ENCODE results near the gene CEMIP2. TPM values are rescaled to one million over a fixed set of nuclear protein-coding genes. Genes with fewer than 3 reads are reported as not detected.

The CEMIP2 gene
- total RNA-seq, 2 experiments from 2014 or later: 46.5 TPM

GRCh38 chr9:71655141-71655540, 113.2 kb downstream of the CEMIP2 start:
- CTCF ChIA-PET: no interaction called here
- no peak for ATAC-seq

GRCh38 chr9:71652480-71652879, 115.8 kb downstream of the CEMIP2 start:
- POLR2A ChIA-PET: no interaction called here
- Mint-ChIP-seq H3K4me3 (no peak overlapping the region), H3K36me3 (ENCODE audit: low read depth) (peaks cover 8% of the 10 kb centered on the region), H3K9me3 (ENCODE audit: insufficient read depth) (no peaks in the 10 kb centered on the region), H3K4me1 (ENCODE audit: low read depth) (peaks cover 20% of the 10 kb centered on the region), H3K27me3 (ENCODE audit: low read depth) (peaks cover 32% of the 10 kb centered on the region), H3K27ac (no peak overlapping the region)
- CTCF ChIA-PET: no interaction called here
- no peak for ATAC-seq
- no peak for DNase-seq

More at GRCh38 chr9:71655141-71655540, 113.2 kb downstream of the CEMIP2 start:
- no peak for DNase-seq
- peaks cover 8% of the 10 kb centered on the region for H3K36me3 Mint-ChIP-seq (ENCODE audit: low read depth)
- POLR2A ChIA-PET: no interaction called here
- H3K27ac Mint-ChIP-seq: no peak overlapping the region
- H3K9me3 Mint-ChIP-seq (ENCODE audit: insufficient read depth): peaks cover 8% of the 10 kb centered on the region
- H3K4me3 Mint-ChIP-seq: no peak overlapping the region
- H3K4me1 Mint-ChIP-seq (ENCODE audit: low read depth): peaks cover 10% of the 10 kb centered on the region
- H3K27me3 Mint-ChIP-seq (ENCODE audit: low read depth): peaks cover 31% of the 10 kb centered on the region

- DNase-seq: no peak
- POLR2A ChIA-PET: no interaction called here
Measured at GRCh38 chr9:71648453-71648852, 119.9 kb downstream of the CEMIP2 start.

GRCh38 chr9:71647094-71647591, 121.2 kb downstream of the CEMIP2 start:
- peaks cover 41% of the 10 kb centered on the region for H3K4me1 Mint-ChIP-seq (ENCODE audit: low read depth)
- no peaks in the 10 kb centered on the region for H3K9me3 Mint-ChIP-seq (ENCODE audit: insufficient read depth)
- peak overlapping the region; percentile 59 for H3K4me3 Mint-ChIP-seq
- ChIA-PET CTCF (interaction anchor here (1.0 to 3.2 kb wide), 7 partner anchors 8 to 122 kb away, joined by 3 to 12 read pairs (median 4); no protein-coding TSS in a partner anchor), POLR2A (interaction anchor here (1.0 to 1.2 kb wide), 2 partner anchors 35 to 38 kb away, joined by 3 to 4 read pairs; no protein-coding TSS in a partner anchor)
- DNase-seq (peak; percentile 40), ATAC-seq (peak; percentile 47)
- H3K36me3 Mint-ChIP-seq (ENCODE audit: low read depth): peaks cover 5% of the 10 kb centered on the region
- peak overlapping the region; percentile 2 for H3K27ac Mint-ChIP-seq
- peaks cover 18% of the 10 kb centered on the region for H3K27me3 Mint-ChIP-seq (ENCODE audit: low read depth)

More at GRCh38 chr9:71648453-71648852, 119.9 kb downstream of the CEMIP2 start:
- no peak overlapping the region for H3K27ac Mint-ChIP-seq
- no peaks in the 10 kb centered on the region for H3K9me3 Mint-ChIP-seq (ENCODE audit: insufficient read depth)
- ATAC-seq: no peak
- H3K36me3 Mint-ChIP-seq (ENCODE audit: low read depth): peaks cover 5% of the 10 kb centered on the region
- H3K27me3 Mint-ChIP-seq (ENCODE audit: low read depth): peaks cover 23% of the 10 kb centered on the region
- H3K4me3 Mint-ChIP-seq: no peak overlapping the region
- peaks cover 44% of the 10 kb centered on the region for H3K4me1 Mint-ChIP-seq (ENCODE audit: low read depth)
- CTCF ChIA-PET: interaction anchor here (3.2 kb wide), 1 partner anchor 21 kb away, joined by 12 read pairs; no protein-coding TSS in a partner anchor

- POLR2A ChIA-PET: no interaction called here
- peaks cover 5% of the 10 kb centered on the region for H3K36me3 Mint-ChIP-seq (ENCODE audit: low read depth)
- H3K27ac Mint-ChIP-seq: peak overlapping the region; percentile 9
- H3K27me3 Mint-ChIP-seq (ENCODE audit: low read depth): peaks cover 15% of the 10 kb centered on the region
- H3K4me3 Mint-ChIP-seq: no peak overlapping the region
- no peaks in the 10 kb centered on the region for H3K9me3 Mint-ChIP-seq (ENCODE audit: insufficient read depth)
- peaks cover 38% of the 10 kb centered on the region for H3K4me1 Mint-ChIP-seq (ENCODE audit: low read depth)
- ATAC-seq (no peak), DNase-seq (no peak)
- CTCF ChIA-PET: interaction anchor here (1.4 to 3.2 kb wide), 2 partner anchors 7 to 18 kb away, joined by 4 to 12 read pairs; no protein-coding TSS in a partner anchor
Measured at GRCh38 chr9:71646131-71646530, 122.2 kb downstream of the CEMIP2 start.

GRCh38 chr9:71644819-71645362, 123.4 kb downstream of the CEMIP2 start:
- Mint-ChIP-seq H3K4me1 (ENCODE audit: low read depth) (peaks cover 39% of the 10 kb centered on the region), H3K4me3 (no peak overlapping the region), H3K27me3 (ENCODE audit: low read depth) (peaks cover 13% of the 10 kb centered on the region), H3K36me3 (ENCODE audit: low read depth) (peaks cover 5% of the 10 kb centered on the region), H3K27ac (no peak overlapping the region), H3K9me3 (ENCODE audit: insufficient read depth) (no peaks in the 10 kb centered on the region)
- CTCF ChIA-PET: interaction anchor here (1.0 kb wide), 1 partner anchor 122 kb away, joined by 3 read pairs; no protein-coding TSS in a partner anchor
- POLR2A ChIA-PET: no interaction called here
- DNase-seq (no peak), ATAC-seq (no peak)

GRCh38 chr9:71643330-71643729, 125.0 kb downstream of the CEMIP2 start:
- peaks cover 10% of the 10 kb centered on the region for H3K27me3 Mint-ChIP-seq (ENCODE audit: low read depth)
- H3K4me1 Mint-ChIP-seq (ENCODE audit: low read depth): peaks cover 51% of the 10 kb centered on the region
- H3K9me3 Mint-ChIP-seq (ENCODE audit: insufficient read depth): no peaks in the 10 kb centered on the region
- no peak overlapping the region for H3K4me3 Mint-ChIP-seq
- no peak overlapping the region for H3K27ac Mint-ChIP-seq
- POLR2A ChIA-PET: no interaction called here
- CTCF ChIA-PET: no interaction called here
- no peak for DNase-seq
- peaks cover 2% of the 10 kb centered on the region for H3K36me3 Mint-ChIP-seq (ENCODE audit: low read depth)
- no peak for ATAC-seq

- CTCF ChIA-PET: interaction anchor here (1.1 kb wide), 1 partner anchor 13 kb away, joined by 6 read pairs; no protein-coding TSS in a partner anchor
- H3K4me3 Mint-ChIP-seq: no peak overlapping the region
- H3K27me3 Mint-ChIP-seq (ENCODE audit: low read depth): peaks cover 13% of the 10 kb centered on the region
- peaks cover 2% of the 10 kb centered on the region for H3K36me3 Mint-ChIP-seq (ENCODE audit: low read depth)
- peaks cover 48% of the 10 kb centered on the region for H3K4me1 Mint-ChIP-seq (ENCODE audit: low read depth)
- DNase-seq: no peak
- POLR2A ChIA-PET: no interaction called here
- ATAC-seq: no peak
- H3K27ac Mint-ChIP-seq: no peak overlapping the region
- H3K9me3 Mint-ChIP-seq (ENCODE audit: insufficient read depth): no peaks in the 10 kb centered on the region
Measured at GRCh38 chr9:71642056-71642455, 126.3 kb downstream of the CEMIP2 start.

- ChIA-PET POLR2A (no interaction called here), CTCF (interaction anchor here (0.9 to 1.8 kb wide), 5 partner anchors 8 to 78 kb away, joined by 3 to 7 read pairs (median 4); no protein-coding TSS in a partner anchor)
- H3K4me1 Mint-ChIP-seq (ENCODE audit: low read depth): peaks cover 29% of the 10 kb centered on the region
- peak overlapping the region; percentile 83 for H3K27ac Mint-ChIP-seq
- H3K9me3 Mint-ChIP-seq (ENCODE audit: insufficient read depth): no peaks in the 10 kb centered on the region
- H3K36me3 Mint-ChIP-seq (ENCODE audit: low read depth): no peaks in the 10 kb centered on the region
- peak overlapping the region; percentile 13 for H3K4me3 Mint-ChIP-seq
- ATAC-seq (peak; percentile 64), DNase-seq (peak; percentile 25)
- peaks cover 7% of the 10 kb centered on the region for H3K27me3 Mint-ChIP-seq (ENCODE audit: low read depth)
Measured at GRCh38 chr9:71638627-71639026, 129.7 kb downstream of the CEMIP2 start.

GRCh38 chr9:71637926-71638325, 130.4 kb downstream of the CEMIP2 start:
- H3K36me3 Mint-ChIP-seq (ENCODE audit: low read depth): no peaks in the 10 kb centered on the region
- no peak for DNase-seq
- no peaks in the 10 kb centered on the region for H3K9me3 Mint-ChIP-seq (ENCODE audit: insufficient read depth)
- no peak overlapping the region for H3K4me3 Mint-ChIP-seq
- H3K27ac Mint-ChIP-seq: no peak overlapping the region
- H3K4me1 Mint-ChIP-seq (ENCODE audit: low read depth): peaks cover 29% of the 10 kb centered on the region
- peaks cover 7% of the 10 kb centered on the region for H3K27me3 Mint-ChIP-seq (ENCODE audit: low read depth)
- POLR2A ChIA-PET: no interaction called here
- CTCF ChIA-PET: interaction anchor here (1.6 to 1.8 kb wide), 2 partner anchors 9 to 10 kb away, joined by 4 to 7 read pairs; no protein-coding TSS in a partner anchor
- ATAC-seq: no peak

- H3K4me3 Mint-ChIP-seq: no peak overlapping the region
- ChIA-PET CTCF (no interaction called here), POLR2A (no interaction called here)
- no peaks in the 10 kb centered on the region for H3K36me3 Mint-ChIP-seq (ENCODE audit: low read depth)
- no peak overlapping the region for H3K27ac Mint-ChIP-seq
- H3K9me3 Mint-ChIP-seq (ENCODE audit: insufficient read depth): no peaks in the 10 kb centered on the region
- H3K27me3 Mint-ChIP-seq (ENCODE audit: low read depth): peaks cover 7% of the 10 kb centered on the region
- DNase-seq (no peak), ATAC-seq (no peak)
- H3K4me1 Mint-ChIP-seq (ENCODE audit: low read depth): peaks cover 29% of the 10 kb centered on the region
Measured at GRCh38 chr9:71637375-71637774, 130.9 kb downstream of the CEMIP2 start.

GRCh38 chr9:71636143-71636839, 132.0 kb downstream of the CEMIP2 start:
- no peak for DNase-seq
- Mint-ChIP-seq H3K36me3 (ENCODE audit: low read depth) (no peaks in the 10 kb centered on the region), H3K27ac (no peak overlapping the region), H3K4me3 (no peak overlapping the region), H3K9me3 (ENCODE audit: insufficient read depth) (no peaks in the 10 kb centered on the region), H3K4me1 (ENCODE audit: low read depth) (peaks cover 34% of the 10 kb centered on the region), H3K27me3 (ENCODE audit: low read depth) (peaks cover 7% of the 10 kb centered on the region)
- ChIA-PET POLR2A (no interaction called here), CTCF (no interaction called here)
- ATAC-seq: no peak
